ENCODE measurements around the gene CCND2. TPM values are rescaled to one million over a fixed set of nuclear protein-coding genes. Genes with fewer than 3 reads are reported as not detected.
"Not testable (repeated sequence)": the region's sequence is repeated elsewhere in the genome, so short reads cannot be mapped to it uniquely, and the experiment has no call there.

The CCND2 gene
- total and polyA plus RNA-seq, 4 donors: 0.50 to 16.5 (median 3.0) TPM

- TF ChIP-seq, protein P1, sequence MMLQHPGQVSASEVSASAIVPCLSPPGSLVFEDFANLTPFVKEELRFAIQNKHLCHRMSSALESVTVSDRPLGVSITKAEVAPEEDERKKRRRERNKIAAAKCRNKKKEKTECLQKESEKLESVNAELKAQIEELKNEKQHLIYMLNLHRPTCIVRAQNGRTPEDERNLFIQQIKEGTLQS (IDR thresholded peaks at IDR 0.05): no peak
- TF ChIP-seq MAX (IDR thresholded peaks at IDR 0.05): no peak
Observed at GRCh38 chr12:4242595-4242994, 31.0 kb upstream of the CCND2 start (continued).

DNA sequence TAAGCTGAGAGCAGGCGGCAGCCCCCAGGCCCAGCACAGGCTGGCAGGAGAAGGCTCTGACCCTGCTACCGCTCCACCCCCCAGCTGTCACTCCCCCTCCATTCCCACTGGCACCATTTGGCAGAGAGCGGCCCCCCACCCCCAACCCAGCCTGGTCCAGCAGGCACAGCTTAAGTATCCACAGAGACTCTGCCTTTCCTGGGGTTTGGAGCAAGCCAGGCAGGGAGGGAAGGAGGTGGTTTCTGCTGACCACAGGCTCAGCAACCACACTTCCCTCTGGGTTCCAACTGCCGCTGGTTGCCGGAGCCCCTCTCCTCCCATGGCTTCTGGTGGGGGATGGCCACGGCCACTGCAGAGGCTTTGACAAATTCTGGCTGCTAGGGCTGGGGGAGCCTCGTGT lies 30.5 kb upstream of the CCND2 start:
- H3K9me3 ChIP-seq (ENCODE audit: control insufficient read depth in 4 of 4, low read length in 3 of 4): no peaks in the 10 kb centered on the region
- no peak for DNase-seq (ENCODE audit: low spot score)
- H3K36me3 ChIP-seq (ENCODE audit: control insufficient read depth in 4 of 4, insufficient read depth in 3 of 4, low read depth in 1 of 4, low read length in 3 of 4): no peaks in the 10 kb centered on the region
- H3K27me3 ChIP-seq (ENCODE audit: control insufficient read depth in 4 of 4, insufficient read depth in 4 of 4, low read length in 3 of 4): peaks cover 0 to 16% (median 1%) of the 10 kb centered on the region in 4 donors
- 55% methylated on average over 7 of the region's 7 CpGs for WGBS
- H3K4me3 ChIP-seq (ENCODE audit: low read depth in 1 of 3, low read length in 3 of 3): no peak overlapping the region
- no peak for TF ChIP-seq MAX (IDR thresholded peaks at IDR 0.05)
- no peaks in the 10 kb centered on the region for H3K4me1 ChIP-seq (ENCODE audit: control insufficient read depth in 4 of 4, insufficient read depth in 4 of 4, low read length in 3 of 4)
- H3K9ac ChIP-seq (ENCODE audit: low read depth in 1 of 2, low read length in 2 of 2): no peak overlapping the region
- H3K27ac ChIP-seq (ENCODE audit: low read depth in 1 of 2, low read length in 2 of 2): no peak overlapping the region

GRCh38 chr12:4243491-4244100 lies 30.0 kb upstream of the CCND2 start:
- DNase-seq (ENCODE audit: low spot score); H3K4me1 ChIP-seq (ENCODE audit: control insufficient read depth in 4 of 4, insufficient read depth in 4 of 4, low read length in 3 of 4); H3K36me3 ChIP-seq (ENCODE audit: control insufficient read depth in 4 of 4, insufficient read depth in 3 of 4, low read depth in 1 of 4, low read length in 3 of 4); H3K9ac ChIP-seq (ENCODE audit: low read depth in 1 of 2, low read length in 2 of 2); H3K27ac ChIP-seq (ENCODE audit: low read depth in 1 of 2, low read length in 2 of 2); H3K4me3 ChIP-seq (ENCODE audit: low read depth in 1 of 3, low read length in 3 of 3); H3K9me3 ChIP-seq (ENCODE audit: control insufficient read depth in 4 of 4, low read length in 3 of 4): not testable (repeated sequence)
- peaks cover 0 to 16% (median 1%) of the 10 kb centered on the region in 4 donors for H3K27me3 ChIP-seq (ENCODE audit: control insufficient read depth in 4 of 4, insufficient read depth in 4 of 4, low read length in 3 of 4)
- 91% methylated on average over 43 of the region's 43 CpGs for WGBS

DNA sequence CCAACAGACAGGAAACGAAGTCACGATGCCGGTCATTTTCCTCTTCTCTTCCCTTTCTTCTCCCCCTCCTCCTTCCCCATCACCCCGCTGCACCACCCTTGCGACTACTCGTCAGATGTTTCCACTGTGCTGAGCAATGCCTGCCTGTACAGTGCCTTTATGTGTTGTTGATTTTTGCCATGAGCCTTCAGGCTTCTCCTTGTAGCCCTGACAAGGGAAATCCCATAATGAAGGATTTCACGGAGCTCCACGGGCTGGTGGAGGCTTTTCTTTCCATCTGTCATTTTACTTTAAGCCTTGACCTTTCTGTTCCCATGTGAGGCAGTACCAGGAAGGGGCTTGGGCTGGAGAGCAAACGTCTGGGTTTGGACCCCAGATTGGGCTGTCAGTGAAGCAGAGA lies 28.7 kb upstream of the CCND2 start:
- Histone ChIP-seq H3K9ac (ENCODE audit: low read depth in 1 of 2, low read length in 2 of 2) (no peak overlapping the region), H3K27ac (ENCODE audit: low read depth in 1 of 2, low read length in 2 of 2) (no peak overlapping the region), H3K36me3 (ENCODE audit: control insufficient read depth in 4 of 4, insufficient read depth in 3 of 4, low read depth in 1 of 4, low read length in 3 of 4) (no peaks in the 10 kb centered on the region), H3K4me3 (ENCODE audit: low read depth in 1 of 3, low read length in 3 of 3) (no peak overlapping the region), H3K27me3 (ENCODE audit: control insufficient read depth in 4 of 4, insufficient read depth in 4 of 4, low read length in 3 of 4) (peaks cover 0 to 16% (median 1%) of the 10 kb centered on the region in 4 donors), H3K4me1 (ENCODE audit: control insufficient read depth in 4 of 4, insufficient read depth in 4 of 4, low read length in 3 of 4) (no peaks in the 10 kb centered on the region), H3K9me3 (ENCODE audit: control insufficient read depth in 4 of 4, low read length in 3 of 4) (no peaks in the 10 kb centered on the region)
- no peak for DNase-seq (ENCODE audit: low spot score)
- WGBS: 69% methylated on average over 9 of the region's 9 CpGs
- TF ChIP-seq TAF1 (conservative IDR thresholded peaks at IDR 0.05) (no peak), JUND (IDR thresholded peaks at IDR 0.05) (no peak), NR2F2 (IDR thresholded peaks at IDR 0.05) (no peak), YY1 (IDR thresholded peaks at IDR 0.05) (no peak), CTCF (IDR thresholded peaks at IDR 0.05; ENCODE audit: low read depth, low read length, missing input control) (no peak), HNF4A (conservative IDR thresholded peaks at IDR 0.05) (no peak), REST (IDR thresholded peaks at IDR 0.05) (no peak), MAX (IDR thresholded peaks at IDR 0.05) (no peak), EGR1 (IDR thresholded peaks at IDR 0.05; ENCODE audit: low read depth in 2 of 2) (no peak), SP1 (IDR thresholded peaks at IDR 0.05) (no peak)
- TF ChIP-seq, protein P1 (IDR thresholded peaks at IDR 0.05): no peak
